ENCODE results near the gene CDC73.
"Not testable (repeated sequence)": the region's sequence is repeated elsewhere in the genome, so short reads cannot be mapped to it uniquely, and the experiment has no call there.

Gene CDC73

DNA sequence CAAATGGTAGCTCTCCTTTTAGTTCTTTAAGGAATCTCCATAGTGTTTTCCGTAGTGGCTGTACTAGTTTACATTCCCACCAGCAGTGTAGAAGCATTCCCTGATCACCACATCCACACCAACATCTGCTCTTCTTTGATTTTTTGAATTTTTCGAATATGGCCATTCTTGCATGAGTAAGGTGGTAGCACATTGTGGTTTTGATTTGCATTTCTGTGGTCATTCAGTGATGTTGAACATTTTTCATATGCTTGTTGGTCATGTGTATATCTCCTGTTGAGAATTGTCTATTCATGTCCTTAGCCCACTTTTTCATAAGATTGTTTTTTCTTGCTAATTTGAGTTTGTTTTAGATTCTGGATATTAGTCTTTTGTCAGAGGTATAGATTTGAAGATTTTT lies 149.2 kb downstream of the CDC73 start:
- H3K4me3 ChIP-seq (ENCODE audit: low read length) = no peak overlapping the region
- TF ChIP-seq, protein P1, sequence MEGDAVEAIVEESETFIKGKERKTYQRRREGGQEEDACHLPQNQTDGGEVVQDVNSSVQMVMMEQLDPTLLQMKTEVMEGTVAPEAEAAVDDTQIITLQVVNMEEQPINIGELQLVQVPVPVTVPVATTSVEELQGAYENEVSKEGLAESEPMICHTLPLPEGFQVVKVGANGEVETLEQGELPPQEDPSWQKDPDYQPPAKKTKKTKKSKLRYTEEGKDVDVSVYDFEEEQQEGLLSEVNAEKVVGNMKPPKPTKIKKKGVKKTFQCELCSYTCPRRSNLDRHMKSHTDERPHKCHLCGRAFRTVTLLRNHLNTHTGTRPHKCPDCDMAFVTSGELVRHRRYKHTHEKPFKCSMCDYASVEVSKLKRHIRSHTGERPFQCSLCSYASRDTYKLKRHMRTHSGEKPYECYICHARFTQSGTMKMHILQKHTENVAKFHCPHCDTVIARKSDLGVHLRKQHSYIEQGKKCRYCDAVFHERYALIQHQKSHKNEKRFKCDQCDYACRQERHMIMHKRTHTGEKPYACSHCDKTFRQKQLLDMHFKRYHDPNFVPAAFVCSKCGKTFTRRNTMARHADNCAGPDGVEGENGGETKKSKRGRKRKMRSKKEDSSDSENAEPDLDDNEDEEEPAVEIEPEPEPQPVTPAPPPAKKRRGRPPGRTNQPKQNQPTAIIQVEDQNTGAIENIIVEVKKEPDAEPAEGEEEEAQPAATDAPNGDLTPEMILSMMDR (IDR thresholded peaks at IDR 0.05; ENCODE audit: insufficient read depth, low read depth, low read length, missing control alignments) = no peak
- peak; percentile 41 for DNase-seq (ENCODE audit: low read depth)

DNA sequence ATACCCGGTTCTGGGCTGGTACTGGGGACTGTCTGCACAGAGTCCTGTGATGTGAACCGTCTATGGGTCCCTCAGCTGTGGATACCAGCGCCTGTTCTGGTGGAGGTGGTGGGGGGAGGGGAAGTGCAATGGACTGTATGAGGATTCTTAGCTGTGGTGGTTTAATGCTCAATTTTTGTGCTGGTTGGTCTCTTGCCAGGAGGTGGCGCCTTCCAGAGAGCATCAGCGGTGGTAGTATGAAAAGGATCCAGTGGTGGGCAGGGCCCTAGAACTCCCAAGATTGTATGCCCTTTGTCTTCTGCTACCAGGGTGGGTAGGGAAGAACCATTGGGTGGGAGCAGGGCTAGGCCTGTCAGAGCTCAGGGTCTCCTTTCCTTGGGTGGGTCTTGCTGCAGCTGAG lies 153.9 kb downstream of the CDC73 start:
- TF ChIP-seq, protein P1 (IDR thresholded peaks at IDR 0.05; ENCODE audit: insufficient read depth, low read depth, low read length, missing control alignments) = no peak

DNA sequence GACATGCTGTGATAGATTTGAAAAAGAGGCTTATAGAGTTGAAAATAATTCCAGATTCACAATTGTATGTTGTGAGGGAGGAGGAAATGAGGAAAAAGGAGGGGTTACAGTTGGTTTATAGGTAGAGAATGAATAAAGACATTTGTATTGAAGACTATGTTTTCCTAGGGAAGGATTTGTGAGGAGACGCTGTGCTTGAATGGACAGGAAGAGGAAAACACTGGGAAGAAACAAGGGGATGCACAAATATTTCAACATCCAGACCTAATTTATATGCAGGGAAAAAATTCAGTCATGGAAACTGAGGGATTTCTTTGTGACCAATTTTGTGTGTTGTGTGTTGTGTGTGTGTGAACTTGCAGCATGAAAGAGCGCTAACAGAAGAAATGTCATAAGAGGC lies 157.1 kb downstream of the CDC73 start:
- TF ChIP-seq, protein P1 (IDR thresholded peaks at IDR 0.05; ENCODE audit: insufficient read depth, low read depth, low read length, missing control alignments) = no peak
- DNase-seq (ENCODE audit: low read depth) = no peak
- H3K4me3 ChIP-seq (ENCODE audit: low read length) = no peak overlapping the region

More for the DNA sequence above, 153.9 kb downstream of the CDC73 start:
- DNase-seq (ENCODE audit: low read depth) = no peak
- H3K4me3 ChIP-seq (ENCODE audit: low read length) = no peak overlapping the region

DNA sequence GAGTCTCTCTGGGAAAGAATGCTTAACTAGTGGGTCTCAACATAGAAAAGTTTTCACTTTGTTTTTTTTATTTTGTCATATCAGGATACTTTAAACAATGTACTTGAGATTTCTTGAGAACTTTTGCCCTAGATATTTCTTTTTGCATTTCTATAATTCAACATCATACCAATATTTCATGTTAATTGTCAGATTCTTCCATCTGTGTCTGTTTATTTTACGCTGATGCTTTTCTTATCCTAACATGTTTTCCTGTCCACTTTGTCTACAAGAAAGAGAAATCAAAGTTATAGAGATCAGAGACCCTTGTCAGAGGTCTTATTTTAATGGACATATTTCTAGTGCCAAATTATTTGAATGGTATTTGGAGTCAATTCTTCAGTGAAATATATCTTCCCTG lies 160.1 kb downstream of the CDC73 start:
- no peak for DNase-seq (ENCODE audit: low read depth)
- TF ChIP-seq, protein P1 (IDR thresholded peaks at IDR 0.05; ENCODE audit: insufficient read depth, low read depth, low read length, missing control alignments) = no peak
- no peak overlapping the region for H3K4me3 ChIP-seq (ENCODE audit: low read length)

DNA sequence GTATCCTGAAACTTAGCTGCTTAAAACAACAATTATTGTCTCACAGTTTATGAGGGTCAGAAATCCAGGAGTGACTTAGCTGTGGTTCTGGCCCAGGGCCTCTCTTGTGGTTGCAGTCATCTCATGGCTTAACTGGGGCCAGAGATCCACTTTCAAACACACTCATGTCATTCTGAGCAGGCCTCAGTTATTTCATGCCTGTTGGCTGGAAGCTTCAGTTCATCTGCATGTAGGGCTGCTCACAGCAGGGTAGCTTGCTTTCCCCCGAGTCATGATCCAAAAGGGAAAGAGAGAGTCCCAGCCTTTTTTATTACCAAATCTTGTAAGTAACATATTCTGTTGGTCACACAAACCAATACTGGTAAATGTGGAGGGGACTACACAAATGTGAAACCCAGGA lies 161.2 kb downstream of the CDC73 start:
- no peak for DNase-seq (ENCODE audit: low read depth)
- TF ChIP-seq, protein P1 (IDR thresholded peaks at IDR 0.05; ENCODE audit: insufficient read depth, low read depth, low read length, missing control alignments) = no peak
- H3K4me3 ChIP-seq (ENCODE audit: low read length) = no peak overlapping the region

DNA sequence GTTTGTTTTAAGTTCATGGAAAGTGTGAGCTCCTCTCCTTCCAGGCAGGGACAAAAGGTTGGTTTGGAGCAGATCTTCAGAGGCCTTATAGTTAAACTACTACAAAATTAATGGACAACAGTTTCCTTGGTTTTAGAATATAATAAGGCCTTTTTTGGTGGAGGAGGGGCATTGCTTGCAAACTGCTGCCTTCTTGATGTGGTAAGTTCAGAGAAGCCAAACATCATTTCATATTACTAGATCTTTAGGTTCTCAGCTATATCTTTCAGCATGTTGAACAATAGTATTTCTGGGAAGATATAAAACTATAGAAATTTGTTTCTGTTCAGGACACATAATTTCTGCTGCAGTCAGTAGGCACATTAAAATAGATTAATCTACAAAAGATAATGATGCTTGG lies 162.4 kb downstream of the CDC73 start:
- TF ChIP-seq, protein P1 (IDR thresholded peaks at IDR 0.05; ENCODE audit: insufficient read depth, low read depth, low read length, missing control alignments) = no peak
- no peak overlapping the region for H3K4me3 ChIP-seq (ENCODE audit: low read length)
- DNase-seq (ENCODE audit: low read depth) = no peak

DNA sequence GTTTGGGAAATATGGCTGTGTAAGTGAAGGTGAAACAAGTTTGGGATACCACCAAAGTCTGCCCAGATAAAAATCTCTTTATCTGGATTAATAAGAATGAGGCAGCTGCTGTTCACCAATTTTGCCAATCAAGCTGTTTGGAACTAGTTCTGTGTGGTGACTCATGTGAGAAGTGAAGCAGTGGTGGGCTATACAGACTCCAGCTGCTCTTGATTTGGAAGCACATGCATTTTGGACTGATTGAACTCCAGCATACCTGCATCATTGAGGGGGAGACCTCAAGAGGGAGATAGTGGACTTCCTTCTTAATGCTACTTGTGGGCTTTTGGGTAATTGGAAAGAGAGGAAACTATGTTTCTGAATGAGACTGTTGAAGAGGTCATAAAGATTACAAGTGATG lies 163.8 kb downstream of the CDC73 start:
- no peak overlapping the region for H3K4me3 ChIP-seq (ENCODE audit: low read length)
- TF ChIP-seq, protein P1 (IDR thresholded peaks at IDR 0.05; ENCODE audit: insufficient read depth, low read depth, low read length, missing control alignments) = no peak
- no peak for DNase-seq (ENCODE audit: low read depth)

DNA sequence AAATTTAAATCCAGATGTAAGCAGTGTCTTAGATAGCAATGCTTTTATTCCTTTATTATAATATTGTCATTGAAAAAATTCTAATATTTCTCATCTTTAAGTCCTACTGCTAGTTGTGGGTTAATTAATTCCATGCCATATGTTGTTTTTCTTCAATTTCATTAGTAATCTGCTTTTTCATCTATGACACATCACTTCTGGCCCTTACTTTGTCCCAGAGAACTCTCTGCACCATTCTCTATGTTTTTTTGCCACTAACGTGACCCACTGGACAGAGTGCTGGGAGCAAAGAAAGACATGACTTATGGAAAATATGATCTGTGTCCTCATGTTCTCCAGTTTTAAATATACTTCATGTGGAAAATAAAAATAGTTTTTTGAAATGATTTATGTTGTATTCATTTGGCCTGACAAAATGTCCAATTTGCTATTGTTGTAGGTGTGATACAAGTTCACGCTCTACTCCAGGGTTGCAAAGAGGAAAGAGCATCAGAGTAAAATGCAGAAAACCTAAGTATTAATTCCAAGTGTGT lies 166.8 kb downstream of the CDC73 start:
- H3K4me3 ChIP-seq (ENCODE audit: low read length); DNase-seq (ENCODE audit: low read depth): not testable (repeated sequence)

All from epithelial cell of esophagus (primary cell).